Anterior cingulate cortex (tissue), 58 donors: ENCODE measurements around the gene HNF1B.

Experiments
- DNase-seq, 58 donors: peaks; one replicate each; lab custom pipeline; 2025; lab: John Stamatoyannopoulos, UW

Gene HNF1B

GRCh38 chr17:37761961-37762360 lies 17.1 kb upstream of the HNF1B start:
- DNase-seq = no peak

- no peak for DNase-seq
Measured at GRCh38 chr17:37761059-37761458, 16.2 kb upstream of the HNF1B start.

DNA sequence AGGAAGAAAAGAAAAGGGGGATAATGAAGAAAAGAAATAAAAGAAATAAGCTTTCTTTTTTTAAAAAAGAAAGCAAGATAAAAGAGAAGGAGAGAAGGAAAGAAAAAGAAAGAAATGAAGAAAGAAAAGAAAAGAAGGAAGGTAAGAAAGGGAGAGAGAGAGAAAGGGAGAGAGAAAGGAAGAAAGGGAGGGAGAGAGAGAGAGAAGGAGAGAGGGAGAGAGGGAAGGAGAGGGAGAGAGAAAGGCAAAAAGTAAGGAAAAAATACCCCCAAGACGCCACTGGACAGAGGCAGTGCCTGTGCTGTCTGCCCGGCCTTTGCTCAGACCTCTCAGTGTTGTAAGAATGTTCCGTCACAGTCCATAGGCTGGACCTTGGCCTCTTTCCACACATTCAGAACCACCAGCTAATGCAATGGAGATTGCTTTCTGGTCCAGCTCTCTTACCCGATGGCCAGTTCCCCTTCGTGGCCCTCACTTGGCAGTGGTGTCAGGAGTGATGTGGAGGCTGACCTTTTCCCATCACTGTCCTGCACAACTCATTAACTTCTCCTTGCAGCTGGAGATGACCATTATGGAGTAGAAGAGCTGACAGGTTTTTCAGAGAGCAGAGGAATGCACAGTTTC lies 14.3 kb upstream of the HNF1B start:
- DNase-seq = no peak

- DNase-seq = no peak
Measured at GRCh38 chr17:37756051-37756450, 11.2 kb upstream of the HNF1B start.

DNA sequence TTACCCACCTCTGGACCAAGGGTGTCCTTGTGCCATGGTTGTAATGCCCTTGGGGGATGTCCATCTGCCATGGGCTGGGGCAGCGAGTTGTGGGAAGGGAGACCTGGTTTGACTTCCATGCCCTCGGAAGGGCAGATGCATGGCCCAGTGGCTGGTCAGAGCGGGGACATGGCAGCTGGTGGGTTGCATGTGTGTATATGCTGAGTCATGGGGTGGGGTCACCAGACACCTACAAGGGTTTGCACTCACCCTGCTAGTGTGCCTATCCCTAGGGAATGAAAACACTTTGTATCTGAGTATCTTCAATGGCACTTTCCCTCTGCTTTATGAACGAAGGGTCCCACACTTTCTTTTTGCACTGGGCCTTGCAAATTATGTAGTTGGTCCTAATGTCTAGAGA lies 10.6 kb upstream of the HNF1B start:
- no peak for DNase-seq

- DNase-seq = no peak
Measured at GRCh38 chr17:37754363-37754762, 9.5 kb upstream of the HNF1B start.

DNA sequence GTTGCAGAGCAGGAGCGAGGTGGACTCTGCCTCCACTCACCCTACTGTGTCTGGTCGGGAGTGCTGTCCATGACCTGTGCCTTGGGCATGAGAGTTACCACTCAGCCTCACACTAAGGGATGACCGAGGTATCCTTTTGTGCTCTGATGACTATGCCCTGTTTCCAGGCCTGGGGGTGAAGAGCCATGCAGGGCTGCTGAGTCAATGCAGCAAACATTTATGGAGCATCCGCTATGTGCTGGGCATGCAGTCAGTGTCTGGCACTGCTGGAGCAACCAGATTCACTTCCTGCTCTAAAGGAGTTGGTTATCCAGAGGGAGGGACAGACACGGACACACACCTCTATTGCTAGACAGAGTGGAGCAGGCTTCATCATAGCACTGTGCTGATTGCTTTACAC lies 7.6 kb upstream of the HNF1B start:
- DNase-seq = no peak

DNA sequence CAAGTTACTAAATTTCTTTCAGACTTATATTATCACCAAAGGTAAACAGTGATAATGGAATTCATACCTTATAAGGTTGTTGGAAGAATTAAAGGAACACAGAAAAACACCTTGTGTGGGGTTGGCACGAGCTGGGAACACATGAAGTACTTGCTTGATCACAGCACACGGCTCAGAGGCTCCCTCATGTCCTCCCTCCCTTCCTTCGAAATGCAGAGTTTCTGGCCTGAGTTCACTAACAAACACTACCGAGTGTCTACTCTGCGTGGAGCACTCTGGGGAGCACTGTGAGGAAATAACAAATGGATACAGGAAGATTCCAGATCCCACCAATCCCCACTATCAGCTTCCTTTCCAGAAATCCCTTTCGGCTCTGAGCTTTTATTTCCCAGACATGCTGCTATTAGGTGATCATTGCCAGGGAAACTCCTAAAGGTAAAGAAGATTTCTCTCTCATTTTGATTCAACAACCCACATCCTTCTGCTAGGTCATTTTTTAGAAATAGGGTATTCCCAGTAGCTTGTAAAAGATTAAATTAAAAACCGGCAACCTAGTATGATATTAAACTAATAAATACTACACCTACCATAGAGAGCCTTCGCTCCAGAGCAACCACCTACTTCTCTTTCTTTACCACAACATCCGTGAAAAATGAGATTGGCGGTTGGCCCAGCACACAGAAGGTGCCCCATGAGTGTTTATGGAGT lies 6.1 kb upstream of the HNF1B start:
- no peak for DNase-seq

- DNase-seq = no peak
Measured at GRCh38 chr17:37750292-37750691, 5.4 kb upstream of the HNF1B start.

DNA sequence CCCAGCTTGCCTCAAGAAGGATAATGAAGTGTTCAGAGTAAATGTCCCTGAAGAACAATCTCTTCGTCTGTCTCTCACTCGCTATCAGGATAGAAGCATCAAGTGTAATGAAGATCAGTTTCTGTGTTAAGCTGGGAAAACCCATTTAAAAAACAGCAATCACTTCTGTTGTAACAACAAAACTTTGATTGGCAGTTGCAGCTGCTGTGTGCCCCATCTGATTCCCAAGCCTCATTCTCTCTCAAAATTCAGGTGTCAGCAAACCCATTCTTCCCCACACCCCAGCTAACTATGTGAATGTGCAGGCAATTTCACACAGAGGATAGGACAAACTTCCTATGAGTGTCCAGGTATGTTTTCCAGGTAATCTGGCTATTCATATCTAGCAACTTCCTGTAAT lies 2.4 kb upstream of the HNF1B start:
- DNase-seq = no peak

DNA sequence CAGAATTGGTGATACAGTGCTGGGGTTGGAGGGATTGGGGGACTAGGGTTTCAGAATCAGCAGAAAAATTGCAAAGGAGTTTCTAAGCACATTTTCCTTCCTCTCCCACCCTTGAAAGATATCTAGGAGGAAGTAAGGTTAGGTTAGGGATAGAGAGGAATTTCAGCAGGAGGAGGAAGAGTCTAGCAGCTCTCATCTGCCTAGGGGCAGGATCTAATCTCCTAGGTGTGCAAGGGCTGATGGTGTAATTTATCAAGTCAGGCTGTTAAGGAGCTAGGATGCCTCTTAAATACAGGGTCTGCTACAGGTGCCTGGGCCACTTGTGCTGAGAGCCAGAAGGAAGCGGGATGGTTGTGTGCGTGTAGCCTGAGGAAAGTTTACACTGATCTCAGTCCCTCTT lies 1.8 kb upstream of the HNF1B start:
- no peak for DNase-seq

GRCh38 chr17:37745801-37746426 lies 1.1 kb upstream of the HNF1B start:
- no peak for DNase-seq

GRCh38 chr17:37744633-37744927 lies 279 bp downstream of the HNF1B start:
- DNase-seq = no peak

- no peak for DNase-seq
Measured at GRCh38 chr17:37743875-37744632, 805 bp downstream of the HNF1B start.

- DNase-seq = no peak
Measured at GRCh38 chr17:37743612-37743874, 1.3 kb downstream of the HNF1B start.

- no peak for DNase-seq
Measured at GRCh38 chr17:37742762-37743611, 1.9 kb downstream of the HNF1B start.

DNA sequence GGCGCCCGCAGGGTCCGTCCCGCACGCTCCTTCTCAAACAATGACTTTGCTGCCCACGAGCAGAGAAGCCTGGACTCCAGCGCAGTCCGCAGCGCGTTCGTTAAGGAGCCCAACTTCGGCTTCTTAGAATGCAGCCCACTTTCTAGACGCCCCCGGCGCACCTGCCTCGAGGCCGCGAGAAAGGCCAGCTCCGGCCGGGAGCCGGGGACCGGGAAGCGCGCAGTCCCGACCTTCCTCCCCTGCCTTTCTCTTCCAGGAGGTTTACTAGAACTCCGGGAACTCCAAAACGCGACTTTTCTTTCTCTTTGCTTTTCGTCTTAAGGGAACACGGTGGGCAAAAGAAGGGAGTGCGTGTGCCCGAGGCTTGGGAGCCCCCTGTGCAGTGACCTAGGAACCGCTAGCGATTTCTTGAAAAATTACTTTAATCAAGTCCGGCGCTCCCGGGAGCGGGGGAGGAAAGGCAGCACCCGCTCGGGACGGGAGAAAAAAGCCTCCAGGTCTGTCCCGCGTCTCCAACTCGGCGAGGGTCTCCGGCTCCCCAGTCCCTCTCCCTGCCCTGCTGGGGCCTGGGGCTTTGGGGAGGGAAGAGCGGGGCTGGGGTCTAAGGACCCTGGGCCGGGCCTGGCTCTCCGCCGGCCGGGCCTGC lies 2.6 kb downstream of the HNF1B start:
- DNase-seq = no peak

GRCh38 chr17:37741341-37742115 lies 3.3 kb downstream of the HNF1B start:
- DNase-seq = no peak

DNA sequence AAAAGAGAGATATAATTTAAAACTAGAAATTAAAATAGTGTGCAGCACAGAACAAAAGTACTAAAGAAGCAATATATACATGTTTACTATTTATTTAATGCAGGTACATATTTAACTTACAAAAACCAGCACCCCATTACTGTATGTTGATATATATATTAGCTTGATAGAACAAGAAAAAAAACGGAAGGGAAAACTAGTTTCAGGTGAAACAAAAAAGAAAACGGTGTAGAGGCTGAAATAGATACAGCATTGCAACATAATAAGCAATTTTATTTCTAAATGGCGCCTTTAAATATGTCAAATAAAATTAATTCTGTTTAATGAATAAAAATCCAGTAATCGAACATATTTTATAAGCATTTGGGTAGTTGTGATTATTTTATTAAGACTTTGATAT lies 3.9 kb downstream of the HNF1B start:
- DNase-seq = no peak

GRCh38 chr17:37737971-37738370 lies 6.9 kb downstream of the HNF1B start:
- DNase-seq = no peak
